Peyer's patch (tissue), 4 donors: Measurements from ENCODE around the gene MXD3.

ENCODE experiments used
- POLR2A ChIP-seq, 2 donors: fragments of 450-650 bp; IDR thresholded peaks; one replicate each; pipeline ENCODE4 v1.5.1; 2017; ENCODE audit warnings: antibody characterized with exemption in 2 of 2, mild to moderate bottlenecking in 2 of 2, moderate library complexity in 2 of 2
- TF ChIP-seq, protein P1 (sequence below), 6 experiments: fragments of 450-650 bp in 4 of 6; fragments of 200-600 bp in 2 of 6; sonication (generic) in 1 of 6; IDR thresholded peaks; one replicate each; pipeline ENCODE4 v1.5.1; 2017 to 2019; ENCODE audit warnings: antibody characterized with exemption in 6 of 6, mild to moderate bottlenecking in 3 of 6, moderate library complexity in 1 of 6

DNA sequence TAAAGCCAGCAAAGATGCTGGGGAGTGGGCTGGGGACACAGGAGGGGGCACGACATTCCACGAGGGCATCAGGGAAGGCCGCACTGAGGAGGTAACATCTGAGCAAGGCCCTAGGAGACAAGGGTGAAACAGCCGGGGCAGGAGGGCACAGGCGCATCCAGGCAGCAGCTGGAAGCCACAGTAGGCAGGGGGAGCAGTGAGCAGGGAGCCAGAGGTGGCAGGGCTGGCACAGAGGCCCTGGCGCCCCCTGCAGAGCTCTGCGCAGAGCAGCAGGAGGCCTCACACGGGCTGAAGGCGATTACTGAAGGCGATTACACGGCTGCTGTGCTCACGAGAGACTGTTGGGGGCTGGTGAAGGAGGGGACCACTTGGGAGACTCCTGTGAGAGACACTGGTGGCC lies 24.4 kb upstream of the MXD3 start:
- TF ChIP-seq, protein P1, sequence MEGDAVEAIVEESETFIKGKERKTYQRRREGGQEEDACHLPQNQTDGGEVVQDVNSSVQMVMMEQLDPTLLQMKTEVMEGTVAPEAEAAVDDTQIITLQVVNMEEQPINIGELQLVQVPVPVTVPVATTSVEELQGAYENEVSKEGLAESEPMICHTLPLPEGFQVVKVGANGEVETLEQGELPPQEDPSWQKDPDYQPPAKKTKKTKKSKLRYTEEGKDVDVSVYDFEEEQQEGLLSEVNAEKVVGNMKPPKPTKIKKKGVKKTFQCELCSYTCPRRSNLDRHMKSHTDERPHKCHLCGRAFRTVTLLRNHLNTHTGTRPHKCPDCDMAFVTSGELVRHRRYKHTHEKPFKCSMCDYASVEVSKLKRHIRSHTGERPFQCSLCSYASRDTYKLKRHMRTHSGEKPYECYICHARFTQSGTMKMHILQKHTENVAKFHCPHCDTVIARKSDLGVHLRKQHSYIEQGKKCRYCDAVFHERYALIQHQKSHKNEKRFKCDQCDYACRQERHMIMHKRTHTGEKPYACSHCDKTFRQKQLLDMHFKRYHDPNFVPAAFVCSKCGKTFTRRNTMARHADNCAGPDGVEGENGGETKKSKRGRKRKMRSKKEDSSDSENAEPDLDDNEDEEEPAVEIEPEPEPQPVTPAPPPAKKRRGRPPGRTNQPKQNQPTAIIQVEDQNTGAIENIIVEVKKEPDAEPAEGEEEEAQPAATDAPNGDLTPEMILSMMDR (IDR thresholded peaks at IDR 0.05) = peak in 4 of 6 experiments; percentile 11 to 43 (median 38)
- TF ChIP-seq POLR2A (IDR thresholded peaks at IDR 0.05) = no peak
